HG03095 (cell line): ENCODE measurements around the gene ZMAT2.
"Not testable (repeated sequence)": the region's sequence is repeated elsewhere in the genome, so short reads cannot be mapped to it uniquely, and the experiment has no call there.

ENCODE experiments used
- ATAC-seq: cut with Tn5 transposase; IDR thresholded peaks from one replicate; pipeline ENCODE4 v1.9.1; 2021; ENCODE audit warnings: moderate library complexity; ENCODE audit not compliant: unreplicated experiment

ZMAT2 gene

DNA sequence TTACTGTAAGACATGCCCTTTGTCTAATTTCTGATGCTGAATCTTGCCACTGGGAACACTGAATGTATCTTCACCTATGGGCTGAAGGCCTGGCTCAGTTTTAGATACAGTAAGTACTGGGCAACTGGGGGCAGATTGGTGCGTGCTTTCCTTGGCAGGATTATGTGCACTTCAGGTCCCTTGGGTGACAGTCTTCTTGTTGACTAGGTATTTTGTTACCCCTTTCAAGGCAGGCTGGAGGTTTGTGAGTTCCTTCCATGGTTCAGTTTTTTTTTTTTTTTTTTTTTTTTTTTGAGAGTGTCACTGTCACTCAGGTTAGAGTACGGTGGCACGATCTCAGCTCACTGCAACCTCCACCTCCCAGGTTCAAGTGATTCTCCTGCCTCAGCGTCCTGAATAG, 7.6 kb downstream of the ZMAT2 start:
- no peak for ATAC-seq

DNA sequence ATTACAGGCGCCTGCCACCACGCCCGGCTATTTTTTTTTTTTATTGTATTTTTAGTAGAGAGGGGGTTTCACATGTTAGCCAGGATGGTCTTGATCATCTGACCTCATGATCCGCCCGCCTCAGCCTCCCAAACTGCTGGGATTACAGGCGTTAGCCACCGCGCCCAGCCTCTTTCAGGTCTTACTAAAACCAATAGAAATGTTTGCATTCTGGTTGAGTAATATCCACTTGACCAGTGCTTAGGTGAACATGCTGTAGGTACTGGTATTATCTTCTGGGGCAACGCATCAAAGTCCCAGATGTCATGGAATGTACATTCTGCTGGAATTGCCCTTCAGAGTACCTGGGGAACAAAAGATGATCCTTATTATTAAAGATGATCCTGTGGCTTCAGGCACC, 8.5 kb downstream of the ZMAT2 start:
- not testable (repeated sequence) for ATAC-seq

DNA sequence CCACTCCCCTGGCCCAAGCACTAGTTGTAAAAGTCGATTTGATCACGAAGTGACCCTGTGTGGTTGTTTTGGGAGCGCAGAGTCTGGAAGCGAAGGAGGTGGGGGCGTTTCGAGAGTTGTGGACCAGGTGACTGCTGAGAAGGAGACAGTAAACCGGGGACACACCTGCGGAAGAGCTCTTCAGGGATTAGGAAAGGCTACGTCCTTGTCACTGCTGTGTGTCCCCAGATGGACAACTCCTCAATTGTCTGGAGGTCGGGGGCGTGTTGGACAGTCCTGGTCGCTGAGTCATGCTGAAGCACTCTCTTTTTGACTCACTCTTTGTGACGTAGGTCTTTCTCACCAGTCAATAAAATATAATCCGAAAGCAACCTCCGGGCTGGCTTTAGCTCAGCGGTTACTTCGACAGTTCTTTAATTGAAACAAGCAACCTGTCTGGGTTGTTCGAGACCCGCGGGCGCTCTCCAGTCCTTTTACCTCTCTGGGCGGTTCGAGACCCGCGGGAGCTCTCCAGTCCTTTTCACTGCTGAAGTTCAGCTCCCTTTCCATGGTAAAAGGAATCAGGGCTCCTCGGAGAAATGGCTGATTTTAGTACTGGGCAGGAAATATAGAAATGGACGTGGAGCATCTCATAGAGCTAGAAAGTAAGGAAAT, 10.8 kb downstream of the ZMAT2 start:
- peak; percentile 84 for ATAC-seq

DNA sequence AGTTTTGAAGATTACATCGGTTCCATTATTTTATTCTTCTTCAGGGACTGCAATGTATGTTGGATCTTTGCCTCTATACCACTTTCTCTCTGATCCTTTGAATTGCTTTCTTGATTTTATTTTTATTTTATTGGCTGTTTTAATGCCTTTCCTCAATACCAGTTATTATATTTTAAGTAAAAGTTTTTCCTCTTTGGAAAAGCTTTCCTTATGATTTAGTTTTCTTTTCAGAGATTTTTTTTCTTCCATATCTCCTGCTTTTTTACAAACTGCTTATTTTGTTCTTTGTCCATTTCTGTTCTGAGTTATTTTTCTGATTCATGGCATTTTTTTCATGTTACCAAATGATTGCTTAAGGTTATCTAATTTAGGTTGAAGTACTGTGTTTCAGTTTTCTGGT, 11.5 kb downstream of the ZMAT2 start:
- ATAC-seq = no peak

DNA sequence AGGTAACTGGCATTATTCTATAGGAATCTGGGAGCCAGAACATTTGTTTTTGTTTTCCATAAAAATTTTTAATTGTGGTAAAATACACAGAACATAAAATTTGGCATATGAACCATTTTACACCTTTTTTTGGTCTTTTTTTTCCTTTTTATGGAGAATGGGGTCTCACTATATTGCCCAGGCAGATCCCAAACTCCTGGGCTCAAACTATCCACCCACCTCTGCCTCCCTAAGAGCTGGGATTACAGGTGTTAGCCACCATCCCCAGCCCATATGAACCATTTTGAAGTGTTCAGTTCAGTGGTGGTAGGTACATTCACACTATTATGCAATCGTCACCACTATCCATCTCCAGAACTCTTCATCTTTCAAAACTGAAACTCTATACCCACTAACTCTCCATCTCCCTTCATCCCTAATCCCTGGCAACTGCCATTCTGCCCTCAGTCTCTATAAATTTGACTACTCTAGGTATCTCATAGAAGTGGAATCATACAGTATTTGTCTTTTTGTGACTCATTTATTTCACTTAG, 13.4 kb downstream of the ZMAT2 start:
- no peak for ATAC-seq

DNA sequence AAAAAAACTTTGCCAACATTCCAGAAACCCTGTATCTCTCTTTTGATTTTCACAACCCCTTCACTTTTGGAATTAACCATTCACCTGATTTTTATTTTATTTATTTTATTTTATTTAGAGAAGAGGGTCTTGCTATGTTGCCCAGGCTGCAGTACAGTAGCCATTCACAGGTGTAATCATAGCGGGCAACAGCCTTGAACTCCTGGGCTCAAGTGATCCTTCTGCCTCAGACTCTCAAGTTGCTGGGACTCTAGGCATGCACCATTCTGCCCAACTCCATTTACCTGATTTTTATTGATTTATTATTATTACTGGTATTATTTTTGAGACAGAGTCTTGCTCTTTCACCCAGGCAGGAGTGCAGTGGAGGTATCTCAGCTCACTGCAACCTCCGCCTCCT, 16.0 kb downstream of the ZMAT2 start:
- ATAC-seq = not testable (repeated sequence)

DNA sequence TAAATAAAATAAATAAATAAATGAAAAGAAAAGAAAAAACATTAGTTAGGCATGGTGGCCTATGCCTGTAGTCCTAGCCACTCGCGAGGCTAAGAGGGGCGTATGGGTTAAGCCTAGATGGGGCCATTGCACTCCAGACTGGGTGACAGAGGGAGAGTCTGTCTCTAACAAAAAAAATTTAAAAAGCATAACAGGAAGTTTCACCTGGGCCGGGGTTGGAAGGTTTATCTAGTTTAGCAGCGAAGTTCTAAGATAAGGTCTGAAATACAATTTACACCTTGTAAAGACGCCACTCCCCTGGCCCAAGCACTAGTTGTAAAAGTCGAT, 18.0 kb downstream of the ZMAT2 start:
- no peak for ATAC-seq

DNA sequence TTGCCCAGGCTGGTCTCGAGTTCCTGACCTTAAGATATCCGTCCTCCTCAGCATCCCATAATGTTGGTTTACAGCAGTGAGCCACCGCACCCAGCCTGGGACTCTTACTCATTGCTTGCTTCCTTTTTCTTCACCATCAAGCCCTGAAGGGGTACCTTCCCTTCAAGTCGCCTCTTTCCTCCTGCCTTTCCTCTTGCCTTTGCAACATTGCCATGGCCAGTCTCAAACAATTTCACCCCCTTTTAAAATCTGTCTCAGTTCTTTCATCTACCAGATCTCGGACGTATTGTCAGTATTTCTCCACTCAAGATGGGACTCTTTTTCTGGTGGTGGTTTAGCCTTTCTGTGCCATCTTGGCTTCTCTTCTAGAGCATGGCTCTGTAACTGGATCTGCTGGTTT, 20.5 kb downstream of the ZMAT2 start:
- ATAC-seq = not testable (repeated sequence)

DNA sequence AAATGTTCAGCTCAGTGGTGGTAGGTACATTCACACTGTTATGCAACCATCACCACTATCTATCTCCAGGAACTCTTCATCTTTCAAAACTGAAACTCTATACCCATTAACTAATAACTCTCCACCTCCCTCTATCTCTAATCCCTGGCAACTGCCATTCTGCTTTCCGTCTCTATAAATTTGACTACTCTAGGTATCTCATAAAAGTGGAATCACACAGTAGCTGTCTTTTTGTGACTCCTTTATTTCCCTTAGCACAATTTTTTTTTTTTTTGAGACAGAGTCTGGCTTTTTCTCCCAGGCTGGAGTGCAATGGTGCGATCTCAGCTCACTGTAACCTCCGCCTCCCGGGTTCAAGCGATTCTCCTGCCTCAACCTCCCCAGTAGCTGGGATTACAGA, 21.1 kb downstream of the ZMAT2 start:
- not testable (repeated sequence) for ATAC-seq

DNA sequence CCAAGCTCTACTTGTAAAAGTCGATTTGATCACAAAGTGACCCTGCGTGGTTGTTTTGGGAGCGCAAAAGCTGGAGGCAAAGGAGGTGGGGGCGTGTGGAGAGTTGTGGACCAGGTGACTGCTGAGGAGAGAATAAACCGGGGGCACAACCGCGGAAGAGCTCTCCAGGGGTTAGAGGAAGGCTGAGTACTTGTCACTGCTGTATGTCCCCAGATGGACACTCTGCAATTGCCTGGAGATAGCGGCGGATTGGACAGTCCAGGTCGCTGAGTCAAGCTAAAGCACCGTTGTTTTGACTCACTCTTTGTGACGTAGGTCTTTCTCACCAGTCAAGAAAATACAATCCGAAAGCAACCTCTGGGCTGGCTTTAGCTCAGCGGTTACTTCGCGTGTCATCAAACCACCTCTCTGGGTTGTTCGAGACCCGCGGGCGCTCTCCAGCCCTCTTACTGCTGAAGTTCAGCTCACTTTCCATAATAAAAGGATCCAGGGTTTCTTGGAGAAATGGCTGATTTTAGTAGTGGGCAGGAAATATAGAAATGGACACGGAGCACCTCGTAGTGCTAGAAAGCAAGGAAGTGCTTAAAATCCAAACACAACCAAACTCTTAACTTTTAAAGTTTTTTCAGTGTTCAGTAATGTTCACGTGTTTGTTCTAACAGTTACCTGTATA, 25.7 kb downstream of the ZMAT2 start:
- ATAC-seq = peak; percentile 90

DNA sequence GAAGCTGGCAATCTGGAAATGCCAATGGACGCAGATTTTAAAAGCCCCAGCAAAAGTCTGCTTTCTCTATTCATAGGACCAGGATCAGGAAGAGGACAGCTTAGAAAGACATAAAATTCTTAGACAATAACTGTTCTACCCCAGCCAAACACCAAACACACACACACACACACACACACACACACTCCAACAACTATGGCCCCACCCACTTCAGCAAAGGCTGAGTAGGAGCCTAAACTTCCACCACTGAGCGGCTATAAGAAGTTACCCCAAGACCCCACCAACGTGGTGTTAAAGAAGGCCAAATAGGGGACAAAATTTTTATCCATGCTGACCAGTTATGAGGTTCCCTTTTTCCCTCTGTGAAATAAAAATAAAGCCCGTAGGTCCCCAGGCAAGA, 32.9 kb downstream of the ZMAT2 start:
- no peak for ATAC-seq

DNA sequence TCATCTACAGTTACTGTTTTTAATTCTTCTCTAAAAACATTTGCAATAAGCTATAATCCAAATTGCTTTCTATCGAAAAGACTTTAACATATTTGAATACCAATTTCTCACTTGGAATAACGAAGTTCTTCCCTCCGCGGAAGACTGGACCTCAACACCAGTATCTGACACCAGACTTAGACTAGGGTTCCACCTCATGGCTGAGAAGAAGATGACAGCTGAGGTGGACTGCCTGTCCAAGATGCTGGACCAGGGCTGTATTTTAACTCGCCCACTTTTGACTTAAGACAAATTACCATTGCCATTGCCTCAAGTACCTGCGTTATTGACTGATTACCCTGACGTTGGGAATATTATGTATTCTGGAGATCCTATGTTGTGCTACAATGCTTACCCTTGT, 34.1 kb downstream of the ZMAT2 start:
- no peak for ATAC-seq

DNA sequence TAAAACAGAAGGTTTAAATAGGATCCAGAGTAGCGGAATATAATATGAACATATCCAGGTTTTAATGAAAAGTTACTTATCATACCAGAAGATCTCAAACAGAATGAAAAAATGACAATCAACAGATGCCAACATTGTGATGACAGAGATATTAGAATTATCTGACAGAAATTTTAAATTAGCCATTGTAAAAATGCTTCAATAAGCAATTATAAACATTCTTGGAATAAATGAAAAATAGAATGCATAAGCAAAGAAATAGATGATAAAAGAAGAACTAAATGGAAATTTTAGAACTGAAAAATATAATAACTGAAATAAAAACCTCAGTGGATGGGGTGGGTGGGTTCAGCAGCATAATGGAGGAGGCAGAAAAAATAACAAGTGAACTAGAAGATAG, 37.2 kb downstream of the ZMAT2 start:
- no peak for ATAC-seq

DNA sequence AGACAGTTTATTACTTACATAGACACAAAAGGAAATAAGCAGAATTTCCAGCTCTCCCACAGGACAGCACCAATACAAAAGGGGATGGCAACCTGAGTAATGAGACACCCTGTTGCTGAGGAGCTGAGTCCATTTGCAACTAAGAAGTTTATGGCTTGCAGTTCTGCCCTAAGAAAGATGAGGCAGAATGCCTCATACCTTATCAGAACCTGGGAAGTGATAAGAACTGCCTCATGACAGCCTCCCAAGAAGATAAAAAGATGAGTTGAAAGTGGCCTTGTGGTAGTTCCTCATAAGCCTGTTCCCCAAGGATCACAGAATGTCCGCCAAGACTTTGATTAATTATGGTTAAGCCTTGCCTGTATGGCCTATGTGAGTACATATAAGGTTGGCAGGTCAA, 41.7 kb downstream of the ZMAT2 start:
- no peak for ATAC-seq

DNA sequence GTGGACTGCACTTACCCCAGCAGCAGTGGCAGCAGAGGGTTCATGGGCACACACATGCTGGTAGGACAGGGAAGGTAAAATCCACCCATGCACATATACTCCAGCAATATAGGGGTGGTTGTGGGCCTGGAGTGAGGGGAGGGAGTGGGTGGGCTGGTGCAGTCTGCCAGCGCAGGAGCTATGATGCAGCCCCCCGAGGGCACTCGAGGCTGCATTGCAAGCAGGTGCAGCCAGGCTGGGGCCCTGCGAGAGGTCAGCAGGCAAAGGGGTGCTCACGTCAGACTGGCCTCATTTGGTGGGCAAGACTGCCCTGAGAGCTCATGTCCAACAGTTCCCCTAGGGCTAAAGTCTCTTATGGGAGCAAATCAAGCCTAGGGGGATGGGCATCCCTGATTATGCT, 53.3 kb downstream of the ZMAT2 start:
- ATAC-seq = no peak
